GM12878 (cell line): ENCODE measurements around the gene OPCML. TPM values are rescaled to one million over a fixed set of nuclear protein-coding genes. Genes with fewer than 3 reads are reported as not detected.

ENCODE experiments used
- ATAC-seq: fragments of 200-7000 bp; cut with Tn5 transposase; 3 replicates; pipeline ENCODE4 v1.9.1; 2020; ENCODE audit warnings: mild to moderate bottlenecking, moderate library complexity
- BruUV-seq: library from RNA; stranded (reverse); fragments of 400-500 nt; replicated peaks from 2 replicates; lab custom pipeline; 2021; lab: Mats Ljungman, UMichigan
- CTCF ChIA-PET: fragments of 300-600 bp; sonication (Branson Sonifier 250); formaldehyde crosslinking; extraction: SDS; loops from one replicate; lab custom pipeline; 2021; ENCODE audit warnings: inconsistent platforms; lab: Yijun Ruan, JAX
- POLR2A ChIA-PET: fragments of 350-600 bp; formaldehyde crosslinking; extraction: SDS; loops from one replicate; lab custom pipeline; 2021; ENCODE audit warnings: inconsistent platforms; lab: Charles Lee
- RAD21 ChIA-PET: fragments of 300-600 bp; sonication (Branson Sonifier 250); formaldehyde crosslinking; loops from one replicate; lab custom pipeline; 2023; ENCODE audit warnings: antibody characterized with exemption; ENCODE audit not compliant: unreplicated experiment; lab: Charles Lee
- SMC1A ChIA-PET: fragments of 300-600 bp; sonication (Branson Sonifier 250); formaldehyde crosslinking; loops from one replicate; lab custom pipeline; 2023; ENCODE audit not compliant: unreplicated experiment, uncharacterized antibody; lab: Charles Lee
- DNase-seq: peaks from one replicate; pipeline ENCODE4 v3.0.0-alpha.2; 2011; ENCODE audit warnings: low read depth, low spot score
- FAIRE-seq: peaks from 3 replicates; lab custom pipeline; 2011; peaks lifted over from hg19 to GRCh38; lab: Jason Lieb, UNC
- H2AFZ ChIP-seq: 2 replicates; pipeline ENCODE4 v1.6.0; 2011; ENCODE audit warnings: low read depth, low read length, control low read depth; ENCODE audit not compliant: control insufficient read depth
- H3K27ac ChIP-seq: 2 replicates; pipeline ENCODE4 v1.5.1; 2011; ENCODE audit warnings: control low read depth; ENCODE audit not compliant: control insufficient read depth, insufficient read depth
- H3K27me3 ChIP-seq, 2 experiments: replicated peaks in 1 of 2; 2 replicates each; pipeline versions ENCODE4 v1.6.0 to v1.6.1; 2011; ENCODE audit warnings: low read length in 1 of 2; ENCODE audit not compliant: control insufficient read depth in 2 of 2, insufficient read depth in 2 of 2
- H3K36me3 ChIP-seq, 2 experiments: 2 replicates each; pipeline ENCODE4 v1.5.1; 2011; ENCODE audit warnings: low read length in 1 of 2; ENCODE audit not compliant: control insufficient read depth in 2 of 2, insufficient read depth in 2 of 2
- H3K4me1 ChIP-seq: 2 replicates; pipeline ENCODE4 v1.6.1; 2011; ENCODE audit warnings: mild to moderate bottlenecking, low read length, moderate library complexity, mixed read lengths; ENCODE audit not compliant: control insufficient read depth, insufficient read depth
- H3K4me2 ChIP-seq: 2 replicates; pipeline ENCODE4 v1.6.0; 2011; ENCODE audit warnings: control low read depth; ENCODE audit not compliant: control insufficient read depth, insufficient read depth
- H3K4me3 ChIP-seq: fragments of 200-600 bp; sonication (generic); 2 replicates; pipeline ENCODE4 v1.5.1; 2016
- H3K79me2 ChIP-seq: 2 replicates; pipeline ENCODE4 v1.6.0; 2011; ENCODE audit warnings: low read length; ENCODE audit not compliant: control insufficient read depth, insufficient read depth
- H3K9ac ChIP-seq: 2 replicates; pipeline ENCODE4 v1.8.0; 2011; ENCODE audit warnings: low read length, control low read depth, mixed read lengths; ENCODE audit not compliant: control insufficient read depth, insufficient read depth
- H3K9me3 ChIP-seq: replicated peaks from 3 replicates; pipeline ENCODE4 v1.5.1; 2011; ENCODE audit warnings: mild to moderate bottlenecking, low read length; ENCODE audit not compliant: control insufficient read depth, insufficient read depth
- H4K20me1 ChIP-seq: 2 replicates; pipeline ENCODE4 v1.6.0; 2011; ENCODE audit not compliant: control insufficient read depth, insufficient read depth
- CREB1 ChIP-seq: IDR thresholded peaks from 2 replicates; pipeline ENCODE4 v1.6.1; 2012; ENCODE audit warnings: low read depth, mild to moderate bottlenecking, inconsistent platforms
- DPF2 ChIP-seq: fragments of 450-650 bp; IDR thresholded peaks from 2 replicates; pipeline ENCODE4 v1.6.1; 2017; ENCODE audit warnings: mild to moderate bottlenecking
- EZH2 ChIP-seq: IDR thresholded peaks from 2 replicates; pipeline ENCODE4 v1.6.1; 2012; ENCODE audit warnings: low read depth, mild to moderate bottlenecking, control low read depth, inconsistent platforms, low read length, borderline replicate concordance; ENCODE audit not compliant: control insufficient read depth
- HCFC1 ChIP-seq: fragments of 150-350 bp; IDR thresholded peaks from 2 replicates; pipeline ENCODE4 v1.6.1; 2014; ENCODE audit warnings: low read length
- IKZF2 ChIP-seq, 2 experiments: fragments of 450-650 bp; IDR thresholded peaks; 2 replicates each; pipeline ENCODE4 v1.6.1; 2017; ENCODE audit warnings: mild to moderate bottlenecking in 2 of 2, moderate library complexity in 2 of 2
- NFIC ChIP-seq: IDR thresholded peaks from 2 replicates; pipeline ENCODE4 v1.6.1; 2012; ENCODE audit warnings: low read depth, mild to moderate bottlenecking, inconsistent platforms, low read length, moderate library complexity
- NR2C1 ChIP-seq: fragments of 450-650 bp; IDR thresholded peaks from 2 replicates; pipeline ENCODE4 v1.6.1; 2017; ENCODE audit warnings: antibody characterized with exemption, mild to moderate bottlenecking, moderate library complexity
- RAD21 ChIP-seq: IDR thresholded peaks from 2 replicates; pipeline ENCODE4 v1.6.1; 2011; ENCODE audit warnings: mild to moderate bottlenecking, low read depth, low read length, moderate library complexity; ENCODE audit not compliant: insufficient read depth
- SMARCA5 ChIP-seq: fragments of 450-650 bp; IDR thresholded peaks from 2 replicates; pipeline ENCODE4 v1.6.1; 2017; ENCODE audit warnings: mild to moderate bottlenecking
- SPI1 ChIP-seq: IDR thresholded peaks from 2 replicates; pipeline ENCODE4 v1.6.1; 2011; ENCODE audit warnings: low read depth, mild to moderate bottlenecking, low read length, moderate library complexity, borderline replicate concordance; ENCODE audit not compliant: insufficient read depth
- TBL1XR1 ChIP-seq: IDR thresholded peaks from 2 replicates; pipeline ENCODE4 v1.6.1; 2012; ENCODE audit warnings: low read depth, low read length, improper control_type of control experiment
- YY1 ChIP-seq: IDR thresholded peaks from 2 replicates; pipeline ENCODE4 v1.6.1; 2011; ENCODE audit warnings: low read depth, mild to moderate bottlenecking, low read length
- ZNF207 ChIP-seq: fragments of 450-650 bp; IDR thresholded peaks from 2 replicates; pipeline ENCODE4 v1.6.1; 2014; ENCODE audit warnings: antibody characterized with exemption, mild to moderate bottlenecking, borderline replicate concordance
- WGBS: methylation state at CpG from one replicate; pipeline ENCODE4 v1.1.6; 2016; ENCODE audit warnings: low lambda C conversion rate; ENCODE audit not compliant: insufficient replicate concordance, insufficient coverage; ENCODE audit errors: missing lambda C conversion rate; 5-methylcytosine and 5-hydroxymethylcytosine counted together
- in situ Hi-C: fragments of 300-500 bp; cut with MboI; formaldehyde crosslinking; loops from 9 replicates; pipeline ENCODE4 v1.14.3; 2018; ENCODE audit warnings: mixed read lengths
- intact Hi-C: fragments of 100-400 bp; cut with micrococcal nuclease; formaldehyde crosslinking; loops from one replicate; pipeline ENCODE4 v1.14.2; 2022; ENCODE audit not compliant: unreplicated experiment
- polyA plus RNA-seq, 11 experiments: library from polyadenylated mRNA; depleted of rRNA in 4 of 11; unstranded in 6 of 11; stranded (reverse) in 5 of 11; fragments of >200 nt; fragmentation: Nextera tagmentation in 4 of 11; fragmentation: Illumina TruSeq in 1 of 11; extraction: Ambion mirVana in 4 of 11; extraction: Trizol in 1 of 11; gene quantifications; 1 replicate in 1 of 11; 2 replicates in 10 of 11; pipeline versions ENCODE4 v1.2.1 to v1.2.3, GENCODE V29; 2011 to 2016; ENCODE audit warnings: inconsistent platforms in 2 of 11, missing spikeins in 2 of 11, low read depth in 1 of 11
- total RNA-seq, 4 experiments: library from RNA; depleted of rRNA in 3 of 4; stranded (reverse); fragments of >200 nt in 3 of 4; fragmentation: Illumina TruSeq in 1 of 4; extraction: Trizol in 1 of 4; gene quantifications; 2 replicates each; pipeline versions ENCODE4 v1.2.1 to v1.2.3, GENCODE V29; 2013 to 2021
- TF ChIP-seq, protein P1 (sequence below): fragments of 150-350 bp; IDR thresholded peaks from 2 replicates; pipeline ENCODE4 v1.6.1; 2014; ENCODE audit warnings: mild to moderate bottlenecking, low read depth, low read length
- TF ChIP-seq, protein P2 (sequence below): fragments of 450-650 bp; IDR thresholded peaks from 2 replicates; pipeline ENCODE4 v1.6.1; 2018; ENCODE audit warnings: mild to moderate bottlenecking, low read depth, moderate library complexity; ENCODE audit not compliant: partially characterized antibody
- TF ChIP-seq, protein P3 (sequence below): fragments of 450-650 bp; IDR thresholded peaks from 2 replicates; pipeline ENCODE4 v1.6.1; 2017; ENCODE audit warnings: borderline replicate concordance
- TF ChIP-seq, protein P4 (sequence below): fragments of 450-650 bp; IDR thresholded peaks from 2 replicates; pipeline ENCODE4 v1.6.1; 2018; ENCODE audit warnings: borderline replicate concordance, mild to moderate bottlenecking; ENCODE audit not compliant: partially characterized antibody

Gene OPCML
- total and polyA plus RNA-seq, 10 of the 15 experiments (the other 5 are each of a cell fraction or from before 2014, with no cell fraction given): 0.84 TPM; not detected in 9

DNA sequence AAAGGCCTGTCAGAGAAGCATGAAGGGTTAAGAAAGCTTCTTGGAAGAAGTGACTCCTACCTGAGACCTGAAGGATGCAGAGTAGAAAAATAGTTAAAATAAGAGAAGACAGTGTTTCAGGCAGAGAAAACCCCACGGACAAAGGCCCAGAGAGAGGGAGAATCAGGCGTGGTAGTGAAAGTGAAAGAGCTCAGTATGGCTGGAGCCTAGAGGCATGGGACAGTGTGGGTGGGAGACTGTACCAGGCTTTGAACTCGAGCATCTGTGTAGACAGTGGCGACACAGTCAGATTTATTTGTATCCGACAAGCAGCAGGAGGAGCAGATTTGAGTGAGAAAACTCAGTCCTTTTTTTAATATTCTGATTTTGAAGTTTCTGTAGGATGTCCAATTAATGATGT, 360.0 kb downstream of the OPCML start:
- no peak overlapping the region for H3K4me3 ChIP-seq
- ChIA-PET POLR2A (no interaction called here), CTCF (interaction anchor here (0.7 to 1.4 kb wide), 2 partner anchors 8 to 38 kb away, joined by 3 read pairs; no protein-coding TSS in a partner anchor), SMC1A (interaction anchor here (1.5 kb wide), 1 partner anchor 9 kb away, joined by 3 read pairs; no protein-coding TSS in a partner anchor), RAD21 (interaction anchor here (1.0 kb wide), 2 partner anchors 38 to 80 kb away, joined by 3 to 4 read pairs; no protein-coding TSS in a partner anchor)
- intact Hi-C loops (no loop called here), in situ Hi-C loops (no loop called here)
- H3K36me3 ChIP-seq: no peaks in the 10 kb centered on the region
- DNase-seq: no peak
- no peaks in the 10 kb centered on the region for H4K20me1 ChIP-seq
- no peaks in the 10 kb centered on the region; the same call in 2 of the 3 replicates for H3K9me3 ChIP-seq
- peak; percentile 80 for ATAC-seq
- H3K9ac ChIP-seq: no peak overlapping the region
- H3K27me3 ChIP-seq: no peaks in the 10 kb centered on the region
- TF ChIP-seq EZH2 (no peak), NR2C1 (no peak), NFIC (no peak), SPI1 (no peak), TBL1XR1 (no peak), ZNF207 (no peak), RAD21 (no peak), CREB1 (no peak), YY1 (no peak), HCFC1 (no peak), IKZF2 (IDR thresholded peaks at IDR 0.05) (no peak), SMARCA5 (no peak), DPF2 (no peak)
- TF ChIP-seq, protein P1, sequence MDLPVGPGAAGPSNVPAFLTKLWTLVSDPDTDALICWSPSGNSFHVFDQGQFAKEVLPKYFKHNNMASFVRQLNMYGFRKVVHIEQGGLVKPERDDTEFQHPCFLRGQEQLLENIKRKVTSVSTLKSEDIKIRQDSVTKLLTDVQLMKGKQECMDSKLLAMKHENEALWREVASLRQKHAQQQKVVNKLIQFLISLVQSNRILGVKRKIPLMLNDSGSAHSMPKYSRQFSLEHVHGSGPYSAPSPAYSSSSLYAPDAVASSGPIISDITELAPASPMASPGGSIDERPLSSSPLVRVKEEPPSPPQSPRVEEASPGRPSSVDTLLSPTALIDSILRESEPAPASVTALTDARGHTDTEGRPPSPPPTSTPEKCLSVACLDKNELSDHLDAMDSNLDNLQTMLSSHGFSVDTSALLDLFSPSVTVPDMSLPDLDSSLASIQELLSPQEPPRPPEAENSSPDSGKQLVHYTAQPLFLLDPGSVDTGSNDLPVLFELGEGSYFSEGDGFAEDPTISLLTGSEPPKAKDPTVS: no peak
- TF ChIP-seq, protein P2, sequence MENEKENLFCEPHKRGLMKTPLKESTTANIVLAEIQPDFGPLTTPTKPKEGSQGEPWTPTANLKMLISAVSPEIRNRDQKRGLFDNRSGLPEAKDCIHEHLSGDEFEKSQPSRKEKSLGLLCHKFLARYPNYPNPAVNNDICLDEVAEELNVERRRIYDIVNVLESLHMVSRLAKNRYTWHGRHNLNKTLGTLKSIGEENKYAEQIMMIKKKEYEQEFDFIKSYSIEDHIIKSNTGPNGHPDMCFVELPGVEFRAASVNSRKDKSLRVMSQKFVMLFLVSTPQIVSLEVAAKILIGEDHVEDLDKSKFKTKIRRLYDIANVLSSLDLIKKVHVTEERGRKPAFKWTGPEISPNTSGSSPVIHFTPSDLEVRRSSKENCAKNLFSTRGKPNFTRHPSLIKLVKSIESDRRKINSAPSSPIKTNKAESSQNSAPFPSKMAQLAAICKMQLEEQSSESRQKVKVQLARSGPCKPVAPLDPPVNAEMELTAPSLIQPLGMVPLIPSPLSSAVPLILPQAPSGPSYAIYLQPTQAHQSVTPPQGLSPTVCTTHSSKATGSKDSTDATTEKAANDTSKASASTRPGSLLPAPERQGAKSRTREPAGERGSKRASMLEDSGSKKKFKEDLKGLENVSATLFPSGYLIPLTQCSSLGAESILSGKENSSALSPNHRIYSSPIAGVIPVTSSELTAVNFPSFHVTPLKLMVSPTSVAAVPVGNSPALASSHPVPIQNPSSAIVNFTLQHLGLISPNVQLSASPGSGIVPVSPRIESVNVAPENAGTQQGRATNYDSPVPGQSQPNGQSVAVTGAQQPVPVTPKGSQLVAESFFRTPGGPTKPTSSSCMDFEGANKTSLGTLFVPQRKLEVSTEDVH: no peak
- TF ChIP-seq, protein P3, sequence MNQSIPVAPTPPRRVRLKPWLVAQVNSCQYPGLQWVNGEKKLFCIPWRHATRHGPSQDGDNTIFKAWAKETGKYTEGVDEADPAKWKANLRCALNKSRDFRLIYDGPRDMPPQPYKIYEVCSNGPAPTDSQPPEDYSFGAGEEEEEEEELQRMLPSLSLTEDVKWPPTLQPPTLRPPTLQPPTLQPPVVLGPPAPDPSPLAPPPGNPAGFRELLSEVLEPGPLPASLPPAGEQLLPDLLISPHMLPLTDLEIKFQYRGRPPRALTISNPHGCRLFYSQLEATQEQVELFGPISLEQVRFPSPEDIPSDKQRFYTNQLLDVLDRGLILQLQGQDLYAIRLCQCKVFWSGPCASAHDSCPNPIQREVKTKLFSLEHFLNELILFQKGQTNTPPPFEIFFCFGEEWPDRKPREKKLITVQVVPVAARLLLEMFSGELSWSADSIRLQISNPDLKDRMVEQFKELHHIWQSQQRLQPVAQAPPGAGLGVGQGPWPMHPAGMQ: no peak
- TF ChIP-seq, protein P4, sequence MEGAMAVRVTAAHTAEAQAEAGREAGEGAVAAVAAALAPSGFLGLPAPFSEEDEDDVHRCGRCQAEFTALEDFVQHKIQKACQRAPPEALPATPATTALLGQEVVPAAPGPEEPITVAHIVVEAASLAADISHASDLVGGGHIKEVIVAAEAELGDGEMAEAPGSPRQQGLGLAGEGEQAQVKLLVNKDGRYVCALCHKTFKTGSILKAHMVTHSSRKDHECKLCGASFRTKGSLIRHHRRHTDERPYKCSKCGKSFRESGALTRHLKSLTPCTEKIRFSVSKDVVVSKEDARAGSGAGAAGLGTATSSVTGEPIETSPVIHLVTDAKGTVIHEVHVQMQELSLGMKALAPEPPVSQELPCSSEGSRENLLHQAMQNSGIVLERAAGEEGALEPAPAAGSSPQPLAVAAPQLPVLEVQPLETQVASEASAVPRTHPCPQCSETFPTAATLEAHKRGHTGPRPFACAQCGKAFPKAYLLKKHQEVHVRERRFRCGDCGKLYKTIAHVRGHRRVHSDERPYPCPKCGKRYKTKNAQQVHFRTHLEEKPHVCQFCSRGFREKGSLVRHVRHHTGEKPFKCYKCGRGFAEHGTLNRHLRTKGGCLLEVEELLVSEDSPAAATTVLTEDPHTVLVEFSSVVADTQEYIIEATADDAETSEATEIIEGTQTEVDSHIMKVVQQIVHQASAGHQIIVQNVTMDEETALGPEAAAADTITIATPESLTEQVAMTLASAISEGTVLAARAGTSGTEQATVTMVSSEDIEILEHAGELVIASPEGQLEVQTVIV: no peak
- H3K4me2 ChIP-seq: no peak overlapping the region
- H3K4me1 ChIP-seq: no peaks in the 10 kb centered on the region
- no peaks in the 10 kb centered on the region for H3K79me2 ChIP-seq
- no peak overlapping the region for H2AFZ ChIP-seq
- no TSS peak for BruUV-seq
- WGBS: 0% methylated on average over 5 of the region's 5 CpGs
- FAIRE-seq: no peak
- H3K27ac ChIP-seq: no peak overlapping the region
